Left ventricle myocardium inferior (tissue), 1 donor: ENCODE data around the gene RIPOR3. TPM values are rescaled to one million over a fixed set of nuclear protein-coding genes. Genes with fewer than 3 reads are reported as not detected.

Experiments
- DNase-seq: peaks from one replicate; pipeline ENCODE4 v3.0.0-alpha.2; 2020
- H3K27ac ChIP-seq: fragments of 200-600 bp; replicated peaks from 2 replicates; pipeline ENCODE4 v1.8.0; 2021
- H3K27me3 ChIP-seq: fragments of 200-600 bp; 2 replicates; pipeline ENCODE4 v1.8.0; 2021; ENCODE audit warnings: low read depth
- H3K36me3 ChIP-seq: fragments of 200-600 bp; 2 replicates; pipeline ENCODE4 v1.8.0; 2021
- H3K4me1 ChIP-seq: fragments of 200-600 bp; 2 replicates; pipeline ENCODE4 v1.8.0; 2021
- H3K4me3 ChIP-seq: fragments of 200-600 bp; 2 replicates; pipeline ENCODE4 v1.8.0; 2021; ENCODE audit warnings: mild to moderate bottlenecking, moderate library complexity
- H3K9me3 ChIP-seq: fragments of 200-600 bp; replicated peaks from 2 replicates; pipeline ENCODE4 v1.8.0; 2021
- intact Hi-C: fragments of 100-400 bp; cut with micrococcal nuclease; formaldehyde crosslinking; loops from one replicate; pipeline ENCODE4 v1.11.0; 2022
- total RNA-seq: library from RNA; stranded (reverse); fragmentation: NEBNext Ultra II Directional; extraction: Animal tissue kit (Norgen Biotek cat#: 25700); gene quantifications from one replicate; pipeline ENCODE4 v1.2.1, GENCODE V29; 2021
- TF ChIP-seq, protein P1 (sequence below): fragments of 200-600 bp; IDR thresholded peaks from 2 replicates; pipeline ENCODE4 v1.8.0; 2021; ENCODE audit warnings: antibody characterized with exemption, mild to moderate bottlenecking, borderline replicate concordance
- donor health status: DM: no; HTN: yes; CAD: no; lungs with severe emphysema.

The RIPOR3 gene
- total RNA-seq, 1 donor from 2014 or later, result 6.5 TPM

DNA sequence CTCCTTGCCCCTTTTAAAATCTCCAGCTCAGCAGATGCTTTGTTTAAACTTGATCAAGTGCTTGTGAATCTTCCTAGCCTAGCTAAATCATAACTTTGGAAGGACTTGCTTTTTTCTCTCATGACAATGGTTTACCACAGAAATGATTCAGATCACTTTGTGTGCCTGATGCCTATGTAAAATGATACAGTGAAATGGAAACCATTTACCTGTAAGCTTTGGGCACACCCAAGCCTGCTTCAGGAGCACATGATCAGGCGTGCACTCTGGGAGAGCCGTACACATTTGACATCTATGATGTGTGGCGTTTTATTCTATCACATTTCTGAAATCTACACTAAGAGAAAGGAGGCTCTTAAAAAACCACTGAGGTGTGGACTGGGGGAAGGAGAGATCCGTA is 140.1 kb downstream of the RIPOR3 start:
- no peak overlapping the region for H3K27ac ChIP-seq
- H3K27me3 ChIP-seq, result no peaks in the 10 kb centered on the region
- no peak for DNase-seq
- H3K9me3 ChIP-seq, result no peaks in the 10 kb centered on the region
- peaks cover 63% of the 10 kb centered on the region for H3K4me1 ChIP-seq
- H3K36me3 ChIP-seq, result no peaks in the 10 kb centered on the region
- H3K4me3 ChIP-seq, result no peak overlapping the region
- intact Hi-C loops, result no loop called here
- TF ChIP-seq, protein P1, sequence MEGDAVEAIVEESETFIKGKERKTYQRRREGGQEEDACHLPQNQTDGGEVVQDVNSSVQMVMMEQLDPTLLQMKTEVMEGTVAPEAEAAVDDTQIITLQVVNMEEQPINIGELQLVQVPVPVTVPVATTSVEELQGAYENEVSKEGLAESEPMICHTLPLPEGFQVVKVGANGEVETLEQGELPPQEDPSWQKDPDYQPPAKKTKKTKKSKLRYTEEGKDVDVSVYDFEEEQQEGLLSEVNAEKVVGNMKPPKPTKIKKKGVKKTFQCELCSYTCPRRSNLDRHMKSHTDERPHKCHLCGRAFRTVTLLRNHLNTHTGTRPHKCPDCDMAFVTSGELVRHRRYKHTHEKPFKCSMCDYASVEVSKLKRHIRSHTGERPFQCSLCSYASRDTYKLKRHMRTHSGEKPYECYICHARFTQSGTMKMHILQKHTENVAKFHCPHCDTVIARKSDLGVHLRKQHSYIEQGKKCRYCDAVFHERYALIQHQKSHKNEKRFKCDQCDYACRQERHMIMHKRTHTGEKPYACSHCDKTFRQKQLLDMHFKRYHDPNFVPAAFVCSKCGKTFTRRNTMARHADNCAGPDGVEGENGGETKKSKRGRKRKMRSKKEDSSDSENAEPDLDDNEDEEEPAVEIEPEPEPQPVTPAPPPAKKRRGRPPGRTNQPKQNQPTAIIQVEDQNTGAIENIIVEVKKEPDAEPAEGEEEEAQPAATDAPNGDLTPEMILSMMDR, result no peak

DNA sequence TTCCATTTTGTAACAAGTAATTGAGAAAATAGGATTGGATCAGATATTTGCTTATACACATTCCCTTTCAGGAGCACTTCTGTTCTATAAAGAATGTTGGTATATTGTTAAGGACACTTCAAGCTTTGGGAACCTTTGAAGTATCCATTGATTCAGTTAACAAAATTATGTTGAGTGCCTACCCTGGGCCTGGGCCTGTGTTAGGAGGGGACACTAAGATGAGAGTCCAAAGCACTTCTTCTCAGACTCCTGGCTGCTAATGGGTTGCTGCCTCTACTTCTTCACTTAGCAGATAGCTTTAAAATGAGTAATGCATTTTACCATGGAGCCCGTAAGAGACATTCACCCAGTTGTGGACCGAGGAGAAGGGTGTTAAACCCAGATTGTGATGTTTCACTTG is 140.8 kb downstream of the RIPOR3 start:
- H3K27ac ChIP-seq, result no peak overlapping the region
- DNase-seq, result no peak
- peaks cover 59% of the 10 kb centered on the region for H3K4me1 ChIP-seq

DNA sequence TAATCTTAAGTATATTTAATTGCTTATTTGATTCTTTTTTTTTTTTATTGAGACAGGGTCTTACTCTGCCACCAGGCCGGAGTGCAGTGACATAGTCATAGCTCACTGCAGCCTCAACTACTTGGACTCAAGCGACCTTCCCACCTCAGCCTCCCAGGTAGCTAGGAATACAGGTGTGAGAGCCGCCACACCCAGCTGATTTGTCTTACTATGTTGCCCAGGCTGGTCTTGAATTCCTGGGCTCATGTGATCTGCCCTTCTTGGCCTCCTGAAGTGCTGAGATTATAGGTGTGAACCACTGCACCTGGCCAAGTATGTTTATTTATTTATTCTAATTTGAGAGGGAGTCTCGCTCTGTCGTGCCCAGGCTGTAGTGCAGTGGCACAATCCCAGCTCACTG is 142.9 kb downstream of the RIPOR3 start:
- H3K36me3 ChIP-seq, result no peaks in the 10 kb centered on the region
- H3K4me3 ChIP-seq, result no peak overlapping the region
- TF ChIP-seq, protein P1, result no peak
- peaks cover 73% of the 10 kb centered on the region for H3K4me1 ChIP-seq
- no peaks in the 10 kb centered on the region for H3K9me3 ChIP-seq
- no peaks in the 10 kb centered on the region for H3K27me3 ChIP-seq
- no peak overlapping the region for H3K27ac ChIP-seq
- intact Hi-C loops, result no loop called here
- DNase-seq, result no peak

More for the DNA sequence above, 140.8 kb downstream of the RIPOR3 start:
- intact Hi-C loops, result no loop called here
- Histone ChIP-seq H3K36me3 (no peaks in the 10 kb centered on the region), H3K27me3 (no peaks in the 10 kb centered on the region), H3K4me3 (no peak overlapping the region), H3K9me3 (no peaks in the 10 kb centered on the region)
- TF ChIP-seq, protein P1, result no peak

DNA sequence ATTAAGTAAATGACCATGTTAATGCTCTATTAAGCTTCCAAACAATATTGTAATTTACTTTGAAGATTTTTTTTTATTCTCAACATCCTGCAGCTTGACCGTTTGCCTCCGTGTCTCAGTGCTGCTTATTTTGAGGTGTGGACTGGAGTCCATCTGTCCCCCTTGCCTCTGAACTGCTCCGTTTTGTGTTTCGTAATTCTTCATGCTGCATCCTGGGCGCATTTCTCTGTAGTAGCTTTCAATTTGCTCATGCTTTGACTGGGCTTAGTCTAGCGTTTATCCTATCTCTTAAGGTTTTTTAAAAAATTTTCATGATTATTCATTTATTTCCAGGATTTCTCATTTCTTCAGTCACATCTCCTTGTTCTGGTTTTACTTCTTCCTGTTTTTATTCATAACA is 143.4 kb downstream of the RIPOR3 start:
- no peaks in the 10 kb centered on the region for H3K36me3 ChIP-seq
- no peak for DNase-seq
- H3K4me3 ChIP-seq, result no peak overlapping the region
- no peaks in the 10 kb centered on the region for H3K27me3 ChIP-seq
- no peak overlapping the region for H3K27ac ChIP-seq
- peaks cover 78% of the 10 kb centered on the region for H3K4me1 ChIP-seq
- TF ChIP-seq, protein P1, result no peak
- intact Hi-C loops, result no loop called here
- H3K9me3 ChIP-seq, result no peaks in the 10 kb centered on the region

DNA sequence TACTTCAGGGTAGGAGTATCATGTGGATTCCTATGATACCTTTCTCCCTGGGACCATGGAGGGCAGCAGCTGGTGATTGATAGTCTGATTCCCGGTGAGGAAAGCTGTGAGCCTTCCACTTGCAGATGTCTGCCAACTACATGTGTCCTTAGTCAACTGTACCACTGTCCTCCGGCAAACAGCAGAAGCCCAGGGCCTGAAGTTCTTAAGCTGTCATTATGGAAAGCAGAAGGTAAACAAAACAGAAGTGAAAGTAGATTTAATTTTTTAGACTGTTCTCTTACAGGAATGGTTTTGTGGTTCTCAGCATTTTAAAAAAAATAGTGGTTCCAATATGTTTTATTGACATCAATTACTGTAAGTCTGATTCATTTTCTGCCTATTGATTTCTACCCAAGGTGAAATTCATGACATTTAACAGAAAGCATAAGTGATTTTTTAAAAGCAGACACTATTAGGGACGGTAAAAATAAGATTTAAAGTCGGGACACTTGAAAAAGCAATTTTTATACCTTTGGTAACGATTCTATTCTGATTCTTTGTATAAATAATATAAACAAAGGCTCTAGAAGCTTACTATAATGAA is 144.5 kb downstream of the RIPOR3 start:
- intact Hi-C loops, result no loop called here
- no peaks in the 10 kb centered on the region for H3K27me3 ChIP-seq
- peaks cover 89% of the 10 kb centered on the region for H3K4me1 ChIP-seq
- TF ChIP-seq, protein P1, result no peak
- no peak for DNase-seq
- H3K4me3 ChIP-seq, result no peak overlapping the region
- peak overlapping the region; percentile 1 for H3K27ac ChIP-seq
- no peaks in the 10 kb centered on the region for H3K36me3 ChIP-seq
- H3K9me3 ChIP-seq, result no peaks in the 10 kb centered on the region

DNA sequence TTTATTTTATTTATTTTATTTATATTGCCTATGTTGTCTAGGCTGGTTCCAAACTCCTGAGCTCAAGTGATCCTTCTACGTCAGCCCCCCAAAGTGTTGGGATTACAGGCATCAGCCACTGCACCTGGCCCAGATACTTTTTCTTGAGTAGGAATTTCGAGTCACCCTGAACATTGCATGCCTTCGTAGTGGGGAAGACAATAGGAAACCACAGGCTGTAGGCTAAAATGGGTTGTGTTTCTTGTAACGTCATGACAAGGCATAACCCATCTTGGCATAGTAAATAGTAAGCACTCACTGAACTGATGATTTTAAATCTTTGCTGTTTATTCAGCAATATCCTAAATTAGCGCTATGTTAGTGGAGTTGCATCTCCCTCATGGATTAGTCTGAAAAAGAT is 146.2 kb downstream of the RIPOR3 start:
- H3K27ac ChIP-seq, result no peak overlapping the region
- DNase-seq, result no peak
- TF ChIP-seq, protein P1, result no peak
- H3K4me3 ChIP-seq, result no peak overlapping the region
- H3K9me3 ChIP-seq, result no peaks in the 10 kb centered on the region
- intact Hi-C loops, result no loop called here
- H3K4me1 ChIP-seq, result peaks cover 93% of the 10 kb centered on the region
- no peaks in the 10 kb centered on the region for H3K27me3 ChIP-seq
- no peaks in the 10 kb centered on the region for H3K36me3 ChIP-seq
